Activated T-cell treated with anti-CD3 and anti-CD28 coated beads for 48 hours (primary cell): ENCODE results near the gene SHLD1.
A peak's percentile ranks its signal among the peaks of the same experiment; 100 is the strongest.

Source experiments
- DNase-seq: peaks from one replicate; pipeline ENCODE4 v3.0.0-alpha.2; 2020; ENCODE audit warnings: low read depth

SHLD1 gene

GRCh38 chr20:5820738-5821137 is 70.5 kb downstream of the SHLD1 start:
- no peak for DNase-seq

DNA sequence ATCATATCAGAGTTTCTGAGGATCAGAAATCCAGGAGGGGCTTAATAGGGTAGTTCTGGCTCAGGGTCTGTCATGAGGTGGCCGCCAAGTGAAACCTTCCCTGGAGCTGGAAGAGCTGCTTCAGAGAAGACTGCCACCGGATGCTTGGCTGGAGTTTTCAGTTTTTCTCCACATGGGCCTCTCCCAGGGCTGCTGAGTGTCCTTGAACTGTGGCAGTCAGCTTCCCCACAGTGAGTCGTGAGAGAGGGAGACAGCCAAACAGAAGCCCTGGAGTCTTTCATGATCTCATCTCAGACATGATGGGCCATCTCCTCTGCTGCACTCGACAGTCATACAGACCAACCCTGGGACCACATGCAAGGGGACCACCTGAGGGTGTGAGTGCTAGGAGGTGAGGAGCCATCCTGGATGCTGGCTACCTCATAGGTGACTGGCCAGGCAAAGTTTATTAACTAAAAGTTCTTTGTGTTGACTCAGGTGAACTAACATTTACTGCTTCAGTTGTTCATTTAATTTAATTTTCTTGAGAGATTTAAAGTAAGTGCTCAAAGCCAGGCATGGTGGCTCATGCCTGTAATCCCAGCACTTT is 71.5 kb downstream of the SHLD1 start:
- no peak for DNase-seq

GRCh38 chr20:5822569-5822968 is 72.4 kb downstream of the SHLD1 start:
- DNase-seq = no peak

- no peak for DNase-seq
These were observed 75.0 kb downstream of the SHLD1 start for GRCh38 chr20:5825130-5825719.

DNA sequence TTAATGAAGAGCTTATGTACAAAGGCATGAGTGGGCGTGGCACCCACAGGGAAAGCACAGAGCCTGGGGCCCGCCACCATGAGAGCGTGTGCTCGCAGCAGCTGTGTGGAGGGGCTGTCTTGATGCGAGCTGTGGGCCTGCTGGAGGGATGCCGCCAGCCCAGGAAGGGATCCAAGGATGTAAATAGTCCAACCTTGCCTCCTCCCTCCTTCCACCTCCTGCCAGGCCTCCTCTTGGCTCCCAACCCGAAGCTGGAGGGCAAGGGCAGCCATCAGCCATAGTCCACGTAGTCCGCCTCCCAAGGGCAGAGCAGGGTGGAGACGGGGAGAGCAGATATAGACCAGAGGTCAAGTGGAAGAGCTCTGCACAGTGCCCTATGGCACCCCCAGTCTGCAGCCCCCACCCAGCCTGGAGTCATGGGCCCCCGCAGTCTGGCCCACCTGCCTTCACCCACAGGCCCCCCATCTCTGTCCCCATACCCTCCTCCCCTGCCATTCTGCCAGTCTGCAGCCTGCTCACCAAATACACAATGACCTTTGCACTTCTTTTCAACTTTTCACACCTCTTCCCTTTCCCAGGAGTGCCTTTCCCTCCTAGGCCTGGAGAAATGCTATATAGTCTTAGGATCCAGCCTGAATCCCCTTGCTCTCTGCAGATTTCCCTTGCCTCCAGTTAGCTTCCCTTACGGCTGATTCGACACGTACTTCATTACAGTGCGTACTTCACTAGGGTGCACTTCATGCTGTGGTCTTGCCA is 77.1 kb downstream of the SHLD1 start:
- DNase-seq = no peak

DNA sequence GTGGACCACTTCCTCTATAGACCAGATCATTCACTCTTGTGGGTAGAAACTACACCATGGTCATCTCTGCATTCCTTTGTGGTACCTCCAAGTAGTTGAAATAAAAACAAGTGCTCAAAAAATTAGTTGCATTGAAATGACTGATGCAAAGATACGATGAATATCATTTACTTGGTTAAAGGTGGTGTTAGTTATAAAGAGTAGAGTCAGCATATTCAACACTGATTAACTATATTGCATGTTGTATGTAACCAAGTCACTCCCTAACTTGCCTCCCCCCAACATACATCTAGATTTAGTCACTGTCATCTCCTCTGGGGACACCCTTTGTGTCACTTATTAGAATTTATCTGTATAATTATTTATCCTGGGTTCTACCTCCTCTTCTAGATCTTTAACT is 77.7 kb downstream of the SHLD1 start:
- DNase-seq = no peak

- DNase-seq = no peak
These were observed 79.1 kb downstream of the SHLD1 start for GRCh38 chr20:5829241-5829809.

- DNase-seq = no peak
These were observed 81.5 kb downstream of the SHLD1 start for GRCh38 chr20:5831539-5832237.

GRCh38 chr20:5833309-5833941 is 83.2 kb downstream of the SHLD1 start:
- no peak for DNase-seq

DNA sequence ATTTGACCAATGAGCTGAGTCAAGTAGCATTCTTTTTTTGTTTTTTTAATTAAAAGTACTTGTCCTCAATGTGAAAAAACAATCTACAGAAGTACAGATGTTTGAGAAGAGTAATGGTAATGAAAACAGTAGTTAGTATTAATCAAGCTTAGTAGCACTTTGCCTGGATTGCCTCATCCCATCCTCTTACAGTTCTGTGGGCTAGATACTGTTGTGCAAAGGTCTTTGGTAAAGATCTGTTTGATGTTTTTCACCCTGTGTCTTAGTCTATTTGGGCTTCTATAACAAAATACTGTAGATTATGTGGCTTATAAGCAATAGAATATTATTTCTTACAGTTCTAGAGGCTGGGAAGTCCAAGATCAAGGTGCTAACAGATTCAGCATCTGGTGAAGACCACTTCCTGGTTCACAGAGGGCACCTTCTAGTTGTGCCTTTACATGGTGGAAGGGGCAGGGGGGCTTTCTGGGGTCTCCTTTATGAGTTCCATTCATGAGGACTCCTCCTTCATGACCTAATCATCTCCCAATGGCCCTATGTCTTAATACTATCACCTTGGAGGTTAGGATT is 84.3 kb downstream of the SHLD1 start:
- no peak for DNase-seq

DNA sequence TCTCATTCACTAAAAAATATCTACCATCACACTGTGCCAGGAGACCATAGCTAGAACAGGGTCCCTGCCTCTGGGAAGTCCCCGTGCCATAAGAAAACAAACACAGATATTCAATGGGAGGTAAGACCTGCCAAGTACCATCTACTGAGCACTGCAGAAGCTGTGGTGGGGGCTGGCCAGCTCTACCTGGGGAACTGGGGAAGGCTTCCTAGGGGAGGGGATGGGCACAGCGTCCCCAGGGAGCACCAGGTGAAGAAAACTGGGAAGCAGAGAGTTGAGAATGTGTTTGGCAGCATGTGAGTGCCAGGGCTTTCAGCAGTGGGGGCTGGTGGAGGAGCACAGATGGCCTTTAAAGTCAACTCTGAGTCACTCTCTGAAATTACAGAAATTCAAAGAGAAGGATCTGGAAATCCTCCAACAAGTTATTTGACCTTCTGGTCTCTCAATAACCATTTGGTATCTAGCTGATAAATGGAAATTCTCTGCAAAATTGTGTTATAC is 85.2 kb downstream of the SHLD1 start:
- DNase-seq = no peak

DNA sequence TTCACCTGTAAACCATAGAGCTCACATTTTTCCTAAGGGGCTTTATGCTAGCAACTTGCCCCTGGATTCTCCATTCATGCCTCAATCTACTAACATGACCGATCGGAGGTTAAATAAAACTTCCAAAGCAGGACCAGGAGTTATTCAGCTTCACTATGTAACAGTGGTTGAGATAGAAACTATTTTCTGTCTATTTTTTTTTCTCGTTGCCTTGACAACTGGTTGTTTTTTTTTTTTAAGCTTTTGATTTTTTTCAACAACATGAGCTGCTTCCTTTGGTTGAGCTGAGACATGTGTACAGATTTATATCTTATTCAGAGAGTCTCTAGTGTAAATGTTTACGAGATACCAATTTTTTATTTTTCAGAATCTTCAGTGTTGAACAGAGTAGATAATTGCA is 85.7 kb downstream of the SHLD1 start:
- DNase-seq = no peak

DNA sequence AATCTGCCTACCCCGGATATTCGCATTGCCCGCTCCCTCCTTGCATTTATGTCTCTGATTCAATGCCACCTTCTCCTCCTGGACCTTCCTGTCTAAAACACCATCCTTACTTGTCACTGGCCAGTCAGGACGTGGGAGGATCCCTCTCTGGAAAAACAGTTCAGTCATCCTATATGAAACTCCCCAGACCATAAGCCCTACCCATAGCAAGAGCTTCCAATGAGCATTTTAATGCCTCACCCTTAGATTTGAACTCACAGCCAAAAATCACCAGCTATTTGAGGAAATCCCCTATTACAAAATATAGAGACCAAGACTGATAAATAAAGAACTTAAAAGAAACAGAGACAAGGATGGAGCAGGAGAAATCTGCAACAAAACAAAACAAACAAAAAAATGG is 86.4 kb downstream of the SHLD1 start:
- DNase-seq = no peak

DNA sequence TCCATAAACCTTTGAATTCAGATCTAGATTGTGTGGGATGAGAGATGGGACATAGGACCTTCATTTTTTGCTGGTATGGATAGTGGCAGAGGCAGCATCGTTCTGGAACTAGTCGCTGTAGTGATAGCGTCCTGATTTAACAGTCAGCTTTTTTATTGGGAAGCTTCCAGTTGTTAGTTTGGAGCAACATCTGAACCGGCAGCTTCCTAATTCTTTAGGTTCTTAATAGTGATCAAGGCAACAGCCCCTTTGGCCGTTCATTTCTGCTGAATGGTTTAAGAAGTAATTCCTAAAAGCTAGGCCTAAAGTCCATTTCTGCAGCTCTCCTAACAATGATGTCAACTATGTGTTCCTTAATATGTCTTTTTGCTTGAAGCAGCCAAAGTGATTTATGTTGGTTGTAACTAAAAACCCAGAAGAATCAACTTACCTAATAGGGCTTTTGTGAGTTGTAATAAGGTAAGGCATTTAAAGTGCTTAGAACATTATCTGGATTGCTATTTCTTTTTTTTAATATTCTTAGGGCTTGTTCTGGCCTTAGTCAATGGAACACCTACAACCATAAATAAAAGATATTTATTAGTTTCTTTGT is 90.3 kb downstream of the SHLD1 start:
- DNase-seq = no peak

DNA sequence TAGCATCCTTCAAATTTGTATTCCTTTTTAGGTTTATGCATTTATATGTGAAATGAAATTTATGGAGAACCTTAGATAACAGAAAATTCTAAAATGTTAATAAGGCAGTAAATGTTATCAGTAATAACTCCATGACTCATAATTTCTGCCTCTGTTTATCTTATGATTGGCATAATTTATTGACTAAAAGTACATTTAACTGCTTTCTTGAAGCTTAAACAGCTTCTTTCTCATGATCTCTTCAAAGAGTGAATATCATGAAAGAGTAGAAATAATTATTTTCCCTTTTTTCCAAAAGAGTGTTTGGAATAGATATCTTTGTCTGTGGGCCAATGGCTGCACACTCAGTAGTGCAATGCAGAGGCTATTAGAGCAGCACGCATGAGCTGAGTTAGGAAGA is 91.3 kb downstream of the SHLD1 start:
- DNase-seq = no peak

GRCh38 chr20:5842465-5842864 is 92.3 kb downstream of the SHLD1 start:
- DNase-seq = no peak

GRCh38 chr20:5843054-5843592 is 92.9 kb downstream of the SHLD1 start:
- no peak for DNase-seq

- peak; percentile 66 for DNase-seq
These were observed 94.0 kb downstream of the SHLD1 start for GRCh38 chr20:5844063-5844681.

DNA sequence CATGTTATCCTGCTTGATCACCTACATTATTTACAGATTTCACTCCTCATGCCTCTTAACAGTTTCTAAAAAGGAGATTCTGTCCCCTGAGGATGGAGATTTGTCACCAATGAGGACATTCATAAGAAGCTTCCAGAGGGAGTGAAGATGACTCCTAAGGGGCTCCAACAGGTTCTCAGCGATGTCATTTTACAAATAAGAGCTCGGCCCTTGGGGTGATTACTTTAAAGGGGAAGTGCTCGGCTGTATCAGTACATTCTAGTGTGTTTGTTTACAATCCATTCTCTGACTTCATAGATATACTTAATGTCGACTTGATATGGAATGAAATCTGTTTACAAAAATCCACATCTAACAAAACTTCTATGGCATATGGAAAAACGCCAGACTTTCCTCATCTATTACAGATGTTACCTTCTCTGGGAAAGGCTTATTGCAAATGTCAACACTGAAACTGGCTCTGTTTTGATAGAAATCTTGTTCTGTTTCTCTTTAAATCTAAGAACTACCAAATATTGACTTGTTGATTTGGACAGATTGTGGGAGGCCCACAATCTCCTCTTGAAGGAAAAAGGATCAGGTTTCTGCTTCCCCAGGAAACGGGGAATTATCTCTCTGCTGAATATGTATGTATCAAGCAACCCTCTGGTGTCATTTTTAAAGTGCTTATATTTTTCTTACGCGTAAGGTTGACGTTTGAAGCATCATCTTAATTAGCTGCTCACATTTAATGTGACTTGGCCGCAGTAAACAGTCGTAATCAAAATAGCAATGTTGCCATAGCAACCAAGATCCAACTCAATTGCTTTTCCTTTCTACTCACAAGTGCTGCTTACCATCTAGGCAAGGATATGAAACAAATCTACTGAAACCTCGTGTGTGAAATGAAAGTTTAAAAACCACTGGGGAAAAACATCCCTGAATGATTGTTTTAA is 95.7 kb downstream of the SHLD1 start:
- no peak for DNase-seq
